Measurements from ENCODE around the gene KDM4C. TPM values are rescaled to one million over a fixed set of nuclear protein-coding genes. Genes with fewer than 3 reads are reported as not detected.
A peak's percentile ranks its signal among the peaks of the same experiment; 100 is the strongest.

KDM4C gene
- total and polyA plus RNA-seq, 11 donors, result 4.4 to 19.9 (median 13.3) TPM

DNA sequence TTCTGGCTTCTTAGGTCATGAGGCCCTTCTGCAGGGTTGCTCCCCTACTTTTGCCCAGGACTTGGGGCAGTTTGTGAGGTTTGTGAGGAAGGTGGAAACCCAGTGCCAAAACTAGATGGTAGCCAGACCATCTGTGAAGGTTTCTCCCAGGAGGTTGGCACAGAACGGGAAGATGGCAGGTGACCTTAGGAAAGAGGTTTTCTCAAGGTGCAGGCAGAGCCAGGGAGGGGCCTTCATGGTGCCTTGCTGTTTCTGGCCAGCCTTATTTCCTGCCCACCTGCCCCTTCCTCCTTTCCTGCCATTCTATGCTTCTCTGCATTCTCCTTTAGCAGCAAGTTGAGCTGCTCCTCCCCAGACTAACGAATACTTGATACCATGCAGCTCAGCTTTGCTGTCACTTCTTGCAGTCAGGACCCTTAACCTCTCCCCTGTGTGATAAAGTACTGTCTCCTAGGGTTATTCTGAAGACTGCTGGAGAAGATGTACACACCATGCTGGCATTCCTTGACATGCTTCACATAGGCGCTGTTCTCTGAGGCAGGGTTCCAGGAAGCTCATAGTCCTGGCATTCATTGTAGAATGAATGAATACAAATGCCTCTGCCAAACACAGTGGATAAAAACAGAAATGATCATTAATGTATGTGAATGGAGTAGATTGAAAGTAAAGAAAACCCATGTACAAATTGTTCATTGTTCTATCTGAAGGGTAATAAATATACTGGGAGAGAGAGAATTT is 154.3 kb downstream of the KDM4C start:
- no peak for TF ChIP-seq POLR2A (IDR thresholded peaks at IDR 0.05)
- TF ChIP-seq, protein P1, sequence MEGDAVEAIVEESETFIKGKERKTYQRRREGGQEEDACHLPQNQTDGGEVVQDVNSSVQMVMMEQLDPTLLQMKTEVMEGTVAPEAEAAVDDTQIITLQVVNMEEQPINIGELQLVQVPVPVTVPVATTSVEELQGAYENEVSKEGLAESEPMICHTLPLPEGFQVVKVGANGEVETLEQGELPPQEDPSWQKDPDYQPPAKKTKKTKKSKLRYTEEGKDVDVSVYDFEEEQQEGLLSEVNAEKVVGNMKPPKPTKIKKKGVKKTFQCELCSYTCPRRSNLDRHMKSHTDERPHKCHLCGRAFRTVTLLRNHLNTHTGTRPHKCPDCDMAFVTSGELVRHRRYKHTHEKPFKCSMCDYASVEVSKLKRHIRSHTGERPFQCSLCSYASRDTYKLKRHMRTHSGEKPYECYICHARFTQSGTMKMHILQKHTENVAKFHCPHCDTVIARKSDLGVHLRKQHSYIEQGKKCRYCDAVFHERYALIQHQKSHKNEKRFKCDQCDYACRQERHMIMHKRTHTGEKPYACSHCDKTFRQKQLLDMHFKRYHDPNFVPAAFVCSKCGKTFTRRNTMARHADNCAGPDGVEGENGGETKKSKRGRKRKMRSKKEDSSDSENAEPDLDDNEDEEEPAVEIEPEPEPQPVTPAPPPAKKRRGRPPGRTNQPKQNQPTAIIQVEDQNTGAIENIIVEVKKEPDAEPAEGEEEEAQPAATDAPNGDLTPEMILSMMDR (IDR thresholded peaks at IDR 0.05), result no peak
- 69 to 74% (median 70%) methylated on average over 3 of the region's 3 CpGs for WGBS, 4 donors
- H3K9me3 ChIP-seq, result no peaks in the 10 kb centered on the region
- peak in 2 of 4 donors; percentile 18 to 34 for ATAC-seq
- intact Hi-C loops (cut with DNase I), result no loop called here
- H3K36me3 ChIP-seq, result no peaks in the 10 kb centered on the region
- no peak overlapping the region for H3K27ac ChIP-seq
- peak in 1 of 5 donors; percentile 42 for DNase-seq
- no peak overlapping the region for H3K4me3 ChIP-seq
- H3K4me1 ChIP-seq, result peaks cover 0 to 13% (median 0%) of the 10 kb centered on the region in 12 donors
- H3K27me3 ChIP-seq, result no peaks in the 10 kb centered on the region

DNA sequence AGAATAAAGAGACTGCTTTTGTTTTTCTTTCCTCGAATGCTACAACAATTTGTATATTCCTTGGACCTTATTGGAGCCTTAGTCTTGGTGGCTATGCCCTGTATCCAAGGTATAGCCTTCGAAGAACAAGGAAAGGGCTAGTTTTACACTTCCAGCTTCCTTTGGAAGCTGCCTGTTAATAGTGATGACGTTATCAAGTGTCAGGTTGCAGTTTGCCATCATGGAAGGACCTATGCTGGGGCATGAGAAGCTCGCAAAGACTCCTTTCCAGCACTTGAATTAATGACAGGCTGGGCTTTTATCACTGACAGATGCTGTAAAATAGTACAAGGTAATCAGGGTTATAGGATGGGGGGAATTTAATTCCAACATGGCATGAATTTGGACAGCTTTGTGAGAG is 157.9 kb downstream of the KDM4C start:
- Histone ChIP-seq H3K9me3 (no peaks in the 10 kb centered on the region), H3K36me3 (no peaks in the 10 kb centered on the region), H3K4me1 (peaks cover 0 to 13% (median 0%) of the 10 kb centered on the region in 12 donors), H3K27me3 (no peaks in the 10 kb centered on the region), H3K27ac (no peak overlapping the region), H3K4me3 (no peak overlapping the region)
- DNase-seq (no peak), ATAC-seq (no peak)
- TF ChIP-seq, protein P1 (IDR thresholded peaks at IDR 0.05), result no peak
- TF ChIP-seq POLR2A (IDR thresholded peaks at IDR 0.05), result no peak
- intact Hi-C loops (cut with DNase I), result no loop called here
- 79 to 88% (median 83%) methylated on average over 4 of the region's 4 CpGs for WGBS, 4 donors

DNA sequence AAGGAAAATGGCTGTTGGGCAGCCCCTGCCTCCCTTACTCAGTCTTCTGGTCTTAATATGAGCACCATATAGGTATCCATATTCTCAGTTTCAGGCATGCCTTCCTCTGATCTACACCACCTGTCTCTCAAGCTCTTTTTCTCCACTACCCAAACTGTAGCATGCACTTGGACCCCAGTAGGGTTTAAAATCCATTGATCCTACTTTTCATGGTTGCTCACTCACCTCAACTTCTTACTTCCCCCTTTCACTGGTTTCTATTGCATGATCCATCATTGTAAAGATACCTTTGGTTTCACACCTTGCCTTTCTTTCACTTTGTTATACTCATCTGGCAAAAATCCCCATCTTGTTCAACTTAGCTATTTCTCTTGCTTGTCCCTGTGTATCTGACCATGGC is 159.4 kb downstream of the KDM4C start:
- H3K4me1 ChIP-seq, result peaks cover 0 to 9% (median under 1%) of the 10 kb centered on the region in 12 donors
- ATAC-seq (no peak), DNase-seq (no peak)
- H3K27me3 ChIP-seq, result no peaks in the 10 kb centered on the region
- no peaks in the 10 kb centered on the region for H3K9me3 ChIP-seq
- TF ChIP-seq, protein P1 (IDR thresholded peaks at IDR 0.05), result no peak
- no peak for TF ChIP-seq POLR2A (IDR thresholded peaks at IDR 0.05)
- intact Hi-C loops (cut with DNase I), result no loop called here
- no peak overlapping the region for H3K27ac ChIP-seq
- no peak overlapping the region for H3K4me3 ChIP-seq
- peaks cover 0 to 4% (median 0%) of the 10 kb centered on the region in 9 donors for H3K36me3 ChIP-seq

DNA sequence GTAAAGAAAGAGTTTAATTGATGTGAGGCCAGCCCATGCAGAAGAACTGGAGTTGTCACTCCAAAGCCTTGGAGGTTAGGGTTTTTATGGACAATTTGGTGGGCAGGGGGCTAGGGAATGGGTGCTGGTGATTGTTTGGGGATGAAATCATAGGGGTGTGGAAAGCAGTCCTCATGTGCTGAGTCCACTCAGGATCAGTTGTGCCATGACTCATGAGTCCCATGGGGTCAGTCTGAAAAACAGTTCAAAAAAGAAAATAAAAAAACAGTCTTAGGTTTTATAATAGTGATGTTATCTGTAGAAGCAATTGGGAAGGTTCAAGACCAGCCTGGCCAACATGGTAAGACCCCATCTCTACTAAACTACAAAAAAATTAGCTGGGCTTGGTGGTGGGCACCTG is 162.3 kb downstream of the KDM4C start:
- no peaks in the 10 kb centered on the region for H3K27me3 ChIP-seq
- DNase-seq, result no peak
- intact Hi-C loops (cut with DNase I), result loop anchor here in 1 of 10 donors (5.0 kb wide), 1 partner anchor 47 kb away; no protein-coding TSS in a partner anchor
- no peaks in the 10 kb centered on the region for H3K9me3 ChIP-seq
- H3K4me3 ChIP-seq, result no peak overlapping the region
- peaks cover 0 to 9% (median 0%) of the 10 kb centered on the region in 12 donors for H3K4me1 ChIP-seq
- TF ChIP-seq POLR2A (IDR thresholded peaks at IDR 0.05), result no peak
- TF ChIP-seq, protein P1 (IDR thresholded peaks at IDR 0.05), result no peak
- H3K36me3 ChIP-seq, result peaks cover 0 to 4% (median 0%) of the 10 kb centered on the region in 9 donors
- no peak overlapping the region for H3K27ac ChIP-seq
- no peak for ATAC-seq

Data from heart left ventricle (tissue), 16 donors.